Hematopoietic multipotent progenitor cell treated with erythropoietin and hydrocortisone succinate and interleukin-3 and kit ligand, for 6 days (in vitro differentiated cells): Measurements from ENCODE around the gene PHLDB3.
"Not testable (repeated sequence)": the region's sequence is repeated elsewhere in the genome, so short reads cannot be mapped to it uniquely, and the experiment has no call there.

Experiments used
- DNase-seq: peaks from one replicate; pipeline ENCODE4 v3.0.0-alpha.2; 2015

PHLDB3 gene

GRCh38 chr19:43526884-43527859 lies 22.6 kb upstream of the PHLDB3 start, which contains the start of gene ETHE1:
Gene ETHE1 (minus strand): TSS chr19:43527201. CDS start chr19:43527177, 24 bp downstream.
- DNase-seq: peak; percentile 86

GRCh38 chr19:43525836-43526771 lies 21.6 kb upstream of the PHLDB3 start:
- DNase-seq: peak; percentile 62

GRCh38 chr19:43524922-43525835 lies 20.6 kb upstream of the PHLDB3 start:
- DNase-seq: peak; percentile 69

GRCh38 chr19:43523696-43524095 lies 19.1 kb upstream of the PHLDB3 start:
- not testable (repeated sequence) for DNase-seq

- no peak for DNase-seq
Measured at GRCh38 chr19:43522929-43523328, 18.4 kb upstream of the PHLDB3 start.

- peak; percentile 89 for DNase-seq
Measured at GRCh38 chr19:43519436-43520088, 15.0 kb upstream of the PHLDB3 start.

- DNase-seq: no peak
Measured at GRCh38 chr19:43518051-43518450, 13.5 kb upstream of the PHLDB3 start.

- not testable (repeated sequence) for DNase-seq
Measured at GRCh38 chr19:43512399-43512798, 7.9 kb upstream of the PHLDB3 start.

GRCh38 chr19:43511324-43511723 lies 6.8 kb upstream of the PHLDB3 start:
- DNase-seq: no peak

- DNase-seq: no peak
Measured at GRCh38 chr19:43510713-43511112, 6.2 kb upstream of the PHLDB3 start.

GRCh38 chr19:43507880-43508279 lies 3.3 kb upstream of the PHLDB3 start:
- DNase-seq: no peak

- no peak for DNase-seq
Measured at GRCh38 chr19:43506629-43507028, 2.1 kb upstream of the PHLDB3 start.

GRCh38 chr19:43505941-43506340 lies 1.4 kb upstream of the PHLDB3 start:
- peak; percentile 85 for DNase-seq

- no peak for DNase-seq
Measured at GRCh38 chr19:43505186-43505456, 575 bp upstream of the PHLDB3 start.

GRCh38 chr19:43503501-43504425 lies 783 bp downstream of the PHLDB3 start:
- DNase-seq: peak; percentile 98

GRCh38 chr19:43502419-43502976 lies 2.0 kb downstream of the PHLDB3 start:
- DNase-seq: no peak

- no peak for DNase-seq
Measured at GRCh38 chr19:43501661-43502418, 2.7 kb downstream of the PHLDB3 start.

GRCh38 chr19:43499042-43499441 lies 5.5 kb downstream of the PHLDB3 start:
- DNase-seq: no peak

- no peak for DNase-seq
Measured at GRCh38 chr19:43498233-43498842, 6.2 kb downstream of the PHLDB3 start.
